Activated CD8-positive, alpha-beta T cell treated with anti-CD3 and anti-CD28 coated beads for 36 hours (primary cell): Measurements from ENCODE around the gene MBLAC2. TPM values are rescaled to one million over a fixed set of nuclear protein-coding genes. Genes with fewer than 3 reads are reported as not detected.

Source experiments
- ATAC-seq: fragments of 200-7000 bp; cut with Tn5 transposase; one replicate; pipeline ENCODE4 v1.10.0; 2021; ENCODE audit warnings: mild to moderate bottlenecking, moderate library complexity
- CTCF ChIA-PET: fragments of 350-600 bp; sonication (Branson Sonifier 250); formaldehyde crosslinking; loops from one replicate; lab custom pipeline; 2021; ENCODE audit warnings: antibody characterized with exemption; lab: Charles Lee
- POLR2A ChIA-PET: fragments of 350-600 bp; sonication (Branson Sonifier 250); formaldehyde crosslinking; loops from one replicate; lab custom pipeline; 2021; ENCODE audit warnings: antibody characterized with exemption; lab: Charles Lee
- DNase-seq: peaks from one replicate; pipeline ENCODE4 v3.0.0-alpha.2; 2020
- H3K27ac Mint-ChIP-seq: one replicate; pipeline ENCODE4 v1.8.0; 2021; ENCODE audit warnings: mild to moderate bottlenecking, mixed read lengths
- H3K27me3 Mint-ChIP-seq: one replicate; pipeline ENCODE4 v1.8.0; 2021; ENCODE audit warnings: mixed read lengths
- H3K36me3 Mint-ChIP-seq: one replicate; pipeline ENCODE4 v1.8.0; 2021; ENCODE audit warnings: low read depth, mixed read lengths
- H3K4me1 Mint-ChIP-seq: one replicate; pipeline ENCODE4 v1.8.0; 2021; ENCODE audit warnings: low read depth, mixed read lengths
- H3K4me3 Mint-ChIP-seq: one replicate; pipeline ENCODE4 v1.8.0; 2021; ENCODE audit warnings: mild to moderate bottlenecking, moderate library complexity, mixed read lengths
- H3K9me3 Mint-ChIP-seq: one replicate; pipeline ENCODE4 v1.8.0; 2021; ENCODE audit warnings: mixed read lengths
- intact Hi-C: fragments of 100-400 bp; cut with micrococcal nuclease; formaldehyde crosslinking; loops from one replicate; pipeline ENCODE4 v1.10.0; 2022
- total RNA-seq, 2 experiments: library from RNA; stranded (reverse); gene quantifications; one replicate each; pipeline ENCODE4 v1.2.3, GENCODE V29; 2021
- TF ChIP-seq, protein P1 (sequence below): fragments of 200-600 bp; IDR thresholded peaks from one replicate; pipeline ENCODE4 v1.8.0; 2022; ENCODE audit warnings: antibody characterized with exemption, mild to moderate bottlenecking

The MBLAC2 gene
- total RNA-seq, 2 experiments from 2014 or later: 4.9 to 5.2 TPM

DNA sequence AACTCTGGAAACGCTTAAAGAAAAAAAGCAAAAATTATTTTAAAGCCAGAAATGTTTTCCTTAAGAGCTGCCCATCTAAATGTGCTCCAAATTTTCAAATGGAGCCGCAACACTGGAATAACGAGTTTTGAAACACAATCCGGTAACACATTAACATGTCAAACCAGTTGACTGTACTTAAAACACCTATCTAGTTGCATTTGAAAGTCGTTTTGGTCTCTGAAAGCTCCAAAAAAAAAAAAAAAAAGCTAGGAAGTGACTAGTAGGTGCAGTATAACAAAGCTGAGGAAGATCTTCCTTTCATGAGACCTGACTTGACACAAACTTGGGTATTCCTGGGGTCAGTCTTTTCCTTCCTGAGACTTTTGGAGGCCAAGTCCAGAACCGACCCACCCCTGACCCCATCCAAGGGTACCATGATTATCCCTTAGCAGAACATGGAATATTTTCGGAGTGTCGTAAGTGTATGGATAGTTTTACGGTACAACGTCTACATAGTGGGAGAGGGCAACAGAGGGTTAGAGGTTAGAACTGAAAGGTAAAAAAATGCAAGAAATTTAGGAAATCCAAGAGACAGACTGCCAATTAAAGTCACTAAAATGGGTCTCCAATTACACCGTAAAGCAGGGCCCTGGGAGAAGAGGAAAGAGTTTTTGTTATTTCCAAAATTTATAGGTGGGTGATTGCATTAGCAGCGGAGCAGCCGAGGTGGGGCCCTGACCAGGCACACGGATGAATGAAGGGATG is 65.8 kb downstream of the MBLAC2 start:
- no peaks in the 10 kb centered on the region for H3K27me3 Mint-ChIP-seq
- H3K9me3 Mint-ChIP-seq: no peaks in the 10 kb centered on the region
- ChIA-PET CTCF (interaction anchor here (2.4 to 3.0 kb wide), 2 partner anchors 31 to 120 kb away, joined by 8 to 11 read pairs; no protein-coding TSS in a partner anchor), POLR2A (interaction anchor here (1.1 to 1.5 kb wide), 2 partner anchors 7 to 53 kb away, joined by 3 to 6 read pairs; no protein-coding TSS in a partner anchor)
- peaks cover 17% of the 10 kb centered on the region for H3K4me1 Mint-ChIP-seq
- no peak overlapping the region for H3K4me3 Mint-ChIP-seq
- ATAC-seq (no peak), DNase-seq (no peak)
- intact Hi-C loops: loop anchor here (10.0 kb wide), 1 partner anchor 116 kb away; the partner anchor contains the start of gene LYSMD3
- peaks cover 19% of the 10 kb centered on the region for H3K36me3 Mint-ChIP-seq
- TF ChIP-seq, protein P1, sequence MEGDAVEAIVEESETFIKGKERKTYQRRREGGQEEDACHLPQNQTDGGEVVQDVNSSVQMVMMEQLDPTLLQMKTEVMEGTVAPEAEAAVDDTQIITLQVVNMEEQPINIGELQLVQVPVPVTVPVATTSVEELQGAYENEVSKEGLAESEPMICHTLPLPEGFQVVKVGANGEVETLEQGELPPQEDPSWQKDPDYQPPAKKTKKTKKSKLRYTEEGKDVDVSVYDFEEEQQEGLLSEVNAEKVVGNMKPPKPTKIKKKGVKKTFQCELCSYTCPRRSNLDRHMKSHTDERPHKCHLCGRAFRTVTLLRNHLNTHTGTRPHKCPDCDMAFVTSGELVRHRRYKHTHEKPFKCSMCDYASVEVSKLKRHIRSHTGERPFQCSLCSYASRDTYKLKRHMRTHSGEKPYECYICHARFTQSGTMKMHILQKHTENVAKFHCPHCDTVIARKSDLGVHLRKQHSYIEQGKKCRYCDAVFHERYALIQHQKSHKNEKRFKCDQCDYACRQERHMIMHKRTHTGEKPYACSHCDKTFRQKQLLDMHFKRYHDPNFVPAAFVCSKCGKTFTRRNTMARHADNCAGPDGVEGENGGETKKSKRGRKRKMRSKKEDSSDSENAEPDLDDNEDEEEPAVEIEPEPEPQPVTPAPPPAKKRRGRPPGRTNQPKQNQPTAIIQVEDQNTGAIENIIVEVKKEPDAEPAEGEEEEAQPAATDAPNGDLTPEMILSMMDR: no peak
- H3K27ac Mint-ChIP-seq: no peak overlapping the region

Other genes starting within 250 kb of the MBLAC2 start
- 10 to 100 TPM; 46.1 to 49.2 TPM for gene CETN3, start 65.0 kb downstream of the MBLAC2 start, total RNA-seq
- gene POLR3G, start 93 bp upstream of the MBLAC2 start, total RNA-seq: 10 to 100 TPM; 24.0 to 27.1 TPM
- 10 to 100 TPM; 14.2 to 14.7 TPM for gene LYSMD3, start 54.8 kb upstream of the MBLAC2 start, total RNA-seq
- under 1 TPM in 1 of 2 experiments, not detected in 1; 0.18 TPM for gene ADGRV1, start 84.0 kb upstream of the MBLAC2 start, total RNA-seq